ENCODE data around the gene UBE3C.
"Not testable (repeated sequence)": the region's sequence is repeated elsewhere in the genome, so short reads cannot be mapped to it uniquely, and the experiment has no call there.

The UBE3C gene

DNA sequence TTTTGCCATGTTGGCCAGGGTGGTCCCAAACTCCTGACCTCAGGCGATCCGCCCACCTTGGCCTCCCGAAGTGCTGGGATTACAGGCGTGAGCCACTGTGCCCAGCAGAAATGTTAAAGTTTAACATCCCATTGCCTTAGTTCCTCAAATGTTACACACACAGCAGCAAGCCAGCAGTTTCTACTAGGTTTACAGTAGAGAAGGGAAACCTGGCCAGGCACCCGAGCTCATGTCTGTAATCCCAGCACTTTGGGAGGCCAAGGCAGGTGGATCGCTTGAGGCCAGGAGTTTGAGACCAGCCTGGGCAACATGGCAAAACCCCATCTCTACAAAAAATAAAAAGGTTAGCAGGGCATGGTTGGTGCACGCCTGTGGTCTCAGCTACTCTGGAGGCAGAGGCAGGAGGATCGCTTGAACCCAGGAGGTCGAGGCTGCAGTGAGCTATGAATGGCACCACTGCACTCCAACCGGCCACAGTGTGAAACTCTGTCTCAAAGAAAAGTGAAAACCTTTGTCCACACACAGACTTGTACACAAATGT, 135.4 kb downstream of the UBE3C start:
- DNase-seq, result not testable (repeated sequence)

DNA sequence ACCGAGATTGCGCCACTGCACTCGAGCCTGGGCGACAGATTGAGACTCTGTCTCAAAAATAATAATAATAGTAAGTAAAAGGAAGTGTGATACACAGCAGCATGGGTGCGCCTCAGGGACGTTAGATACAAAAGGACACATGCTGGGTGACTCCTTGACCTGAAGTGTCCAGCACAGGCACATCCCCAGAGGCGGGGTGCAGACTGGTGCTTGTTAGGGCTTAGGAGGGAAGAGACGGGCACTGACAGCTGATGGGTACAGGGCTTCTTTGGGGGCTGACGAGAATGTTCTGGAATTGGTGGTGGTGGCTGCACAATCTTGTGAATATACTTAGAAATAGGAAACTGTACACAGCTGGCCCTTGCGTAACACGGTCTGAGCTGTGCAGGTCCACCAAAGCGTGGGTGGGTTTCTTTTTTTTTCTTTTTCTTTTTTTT, 136.3 kb downstream of the UBE3C start:
- no peak for DNase-seq

DNA sequence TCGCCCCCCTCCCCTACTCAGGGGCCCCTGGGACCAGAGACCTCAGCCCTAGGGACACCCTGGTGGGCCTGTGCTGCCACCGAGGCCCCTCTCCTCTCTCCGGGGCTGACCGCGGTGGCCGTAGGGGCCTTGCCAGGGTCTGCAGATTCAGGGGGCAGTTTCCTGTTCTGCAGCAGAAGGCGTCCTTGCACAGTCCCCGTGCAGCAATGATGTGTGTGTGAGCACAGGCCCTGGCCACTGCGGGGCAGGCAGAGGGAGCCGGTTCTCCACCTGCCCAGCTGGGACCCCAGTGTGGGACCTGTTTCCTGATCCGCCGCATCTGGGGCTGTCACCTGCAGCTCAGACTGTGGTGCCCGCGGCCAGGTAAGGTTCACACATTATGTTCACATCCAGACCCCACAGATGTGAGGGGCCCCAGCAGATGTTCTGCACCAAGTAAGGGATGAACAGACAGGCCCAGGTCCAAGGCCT, 137.4 kb downstream of the UBE3C start:
- no peak for DNase-seq

DNA sequence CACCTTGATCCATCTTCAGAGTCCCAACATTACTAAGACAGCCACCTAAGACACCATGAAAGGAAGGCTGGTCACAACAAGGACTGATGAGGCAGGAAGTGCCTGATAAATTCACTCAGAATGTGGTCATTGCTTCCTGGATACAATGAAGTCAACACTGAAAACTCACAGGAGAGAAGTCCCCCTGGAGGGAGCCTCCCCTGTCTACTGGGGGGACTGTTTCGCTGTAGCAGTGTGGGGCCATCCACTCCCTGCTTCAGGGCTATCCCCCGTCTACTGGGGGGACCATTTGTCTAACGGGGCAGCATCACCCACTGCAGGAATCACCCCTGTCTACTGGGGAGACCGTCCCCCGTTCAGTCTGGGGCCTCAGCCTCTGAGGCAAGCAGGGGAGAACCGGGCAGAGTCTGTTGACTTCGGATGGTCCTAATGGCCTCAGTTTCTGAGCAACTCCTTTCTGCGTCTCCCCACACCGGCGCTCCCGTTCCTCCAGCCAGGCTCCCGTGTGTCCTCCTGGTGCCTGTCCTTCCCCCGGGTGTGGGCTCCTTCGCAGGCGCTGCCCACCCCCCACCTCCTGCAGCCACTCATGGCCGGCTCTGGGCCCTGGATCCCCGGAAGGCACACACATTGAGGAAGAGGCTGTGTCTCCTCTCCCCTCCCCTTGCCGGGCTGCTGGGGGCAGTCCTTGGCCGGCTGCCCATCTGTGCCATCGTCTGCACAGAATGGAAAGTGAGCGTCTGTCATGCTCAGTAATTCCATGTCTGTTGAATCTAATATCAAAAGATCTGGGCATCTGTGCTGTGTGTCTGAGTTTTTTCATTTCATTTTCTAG, 138.2 kb downstream of the UBE3C start:
- peak; percentile 39 for DNase-seq

DNA sequence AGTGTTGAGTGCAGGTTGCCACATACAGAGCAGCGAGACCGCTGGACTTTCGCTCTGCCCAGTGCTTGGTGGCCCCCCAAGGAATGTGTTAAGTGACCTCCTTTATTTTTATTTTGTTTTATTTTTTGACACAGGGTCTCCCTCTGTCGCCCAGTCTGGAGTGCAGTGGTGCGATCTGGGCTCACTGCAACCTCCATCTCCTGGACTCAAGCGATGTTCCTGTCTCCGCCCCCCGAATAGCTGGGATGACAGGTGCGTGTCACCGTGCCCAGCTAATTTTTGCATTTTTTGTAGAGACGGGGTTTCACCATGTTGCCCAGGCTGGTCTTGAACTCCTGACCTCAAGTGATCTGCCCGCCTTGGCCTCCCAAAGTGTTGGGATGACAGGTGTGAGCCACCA, 138.8 kb downstream of the UBE3C start:
- not testable (repeated sequence) for DNase-seq

DNA sequence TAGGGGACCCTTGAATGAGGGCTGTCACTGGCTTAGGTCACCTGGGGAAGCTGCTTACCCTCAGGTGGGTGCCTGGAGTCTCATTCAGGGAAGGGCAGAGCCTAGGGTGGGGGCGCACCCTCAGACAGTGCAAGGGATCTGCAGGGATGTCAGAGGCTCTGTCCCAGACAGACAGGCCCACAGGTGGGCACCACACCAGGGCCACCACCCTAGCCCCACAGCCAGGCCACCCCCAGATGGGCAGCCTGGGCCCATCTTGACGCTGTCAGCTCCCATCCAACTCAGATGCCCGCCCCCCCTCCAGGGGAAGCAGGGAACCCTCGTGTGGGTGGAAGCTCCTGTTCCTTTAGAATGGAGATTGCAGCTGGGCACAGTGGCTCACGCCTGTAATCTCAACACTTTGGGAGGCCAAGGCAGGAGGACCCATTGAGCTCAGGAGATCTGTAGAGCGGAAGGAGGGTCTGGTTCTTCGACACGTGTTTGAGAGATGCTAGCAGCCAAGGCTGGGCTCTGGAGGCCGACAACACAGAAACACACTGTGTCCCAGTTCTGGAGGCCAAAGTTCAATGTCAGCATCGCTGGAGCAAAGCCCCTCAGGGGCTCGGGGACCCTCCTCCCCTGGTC, 139.6 kb downstream of the UBE3C start:
- DNase-seq, result no peak

DNA sequence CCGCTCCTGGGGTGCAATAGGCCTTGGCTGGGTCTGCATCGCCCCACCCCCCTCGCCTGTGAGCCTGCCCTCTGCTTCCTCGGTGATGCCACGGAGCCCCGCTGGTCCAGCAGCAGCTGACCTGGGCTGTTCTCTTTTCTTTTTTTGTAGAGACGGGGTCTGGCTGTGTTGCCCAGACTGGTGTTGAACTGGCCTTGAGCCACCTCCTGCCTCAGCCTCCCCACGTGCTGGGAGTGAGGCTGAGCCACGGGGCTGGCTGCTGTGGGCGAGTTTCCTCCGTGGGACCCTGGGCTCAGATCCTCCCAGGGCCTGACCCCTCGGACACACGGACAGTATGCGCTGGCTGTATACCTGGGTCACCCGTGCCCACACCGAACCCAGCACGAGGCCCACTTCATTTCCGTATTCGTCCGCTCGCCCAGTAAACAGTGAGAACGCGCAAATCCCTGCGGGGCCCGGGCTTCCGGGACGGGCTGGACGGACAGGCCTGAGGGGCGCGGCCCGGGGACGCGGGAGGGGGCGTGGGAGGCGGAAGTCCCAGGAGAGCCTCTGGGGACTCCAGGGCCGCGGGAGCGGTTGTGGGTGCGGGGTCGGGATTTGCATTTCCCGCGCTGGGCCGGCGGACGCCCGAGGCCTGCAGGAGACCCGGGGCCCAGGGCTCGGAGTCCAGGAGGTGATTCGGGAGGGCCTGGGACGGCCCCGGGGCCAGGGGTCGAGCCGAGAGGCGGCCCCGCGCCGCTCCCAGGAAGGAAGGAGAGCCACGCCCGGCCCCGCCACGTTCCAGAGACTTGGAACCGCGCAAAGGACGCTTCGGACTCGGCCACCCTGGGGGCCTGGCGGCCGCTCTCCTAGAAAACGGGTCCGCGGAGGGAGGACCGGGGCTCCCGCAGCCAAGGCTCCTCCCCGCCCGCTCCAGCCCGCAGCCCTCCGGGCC, 140.3 kb downstream of the UBE3C start:
- no peak for DNase-seq

DNA sequence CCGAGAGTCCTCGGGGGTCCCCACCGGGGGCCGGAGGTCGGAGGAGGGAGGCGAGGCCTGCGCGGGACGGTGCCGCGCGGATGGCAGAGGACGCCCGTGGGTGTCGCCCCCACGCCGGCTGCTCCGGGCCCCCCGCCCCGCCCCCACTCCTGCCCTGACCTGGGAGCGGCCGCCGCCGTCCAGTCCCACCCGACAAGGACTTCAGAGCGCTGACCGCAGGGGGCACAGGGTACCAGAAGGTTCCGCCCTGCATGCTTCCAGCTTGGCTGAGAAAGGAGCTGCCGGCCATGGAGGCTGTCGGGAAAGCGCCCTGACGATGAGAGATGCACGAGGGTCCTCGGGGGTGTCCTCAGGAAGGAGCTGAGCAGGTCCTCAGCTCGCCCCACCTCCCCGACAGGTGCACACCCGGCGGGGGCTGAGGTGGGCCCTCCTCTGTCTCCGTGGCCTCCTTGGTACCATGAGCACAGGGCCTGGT, 141.1 kb downstream of the UBE3C start:
- no peak for DNase-seq

DNA sequence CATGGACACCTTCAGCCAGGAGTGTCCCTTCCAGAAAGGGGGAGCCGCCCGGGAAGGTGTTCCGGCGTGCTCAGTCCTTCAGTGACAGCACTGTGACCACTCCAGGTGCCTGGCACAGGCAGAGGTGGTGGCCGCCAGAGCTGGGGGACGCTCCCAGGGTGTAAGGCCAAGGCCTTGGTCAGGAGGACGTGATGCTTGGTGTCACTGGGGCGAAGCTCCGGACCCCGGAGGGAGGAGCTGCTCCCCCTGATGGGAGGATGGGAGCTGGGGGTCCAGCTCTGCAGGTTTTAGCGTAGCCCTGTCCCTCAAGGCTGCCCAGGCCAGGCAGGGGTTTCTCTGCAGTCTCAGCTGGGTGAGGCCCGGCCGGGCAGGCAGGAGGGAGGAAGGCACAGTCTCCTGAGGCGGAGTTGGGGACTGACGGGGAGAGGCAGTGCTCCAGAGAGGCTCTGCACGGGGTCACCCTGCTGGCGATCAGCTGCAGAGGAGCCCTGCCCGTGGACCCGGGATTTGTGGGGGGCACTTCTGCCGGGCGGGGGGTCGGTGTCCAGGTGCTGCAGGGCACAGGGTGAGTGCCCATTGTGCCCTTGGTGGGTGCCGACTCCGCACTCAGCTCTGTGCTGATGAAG, 141.6 kb downstream of the UBE3C start:
- no peak for DNase-seq

DNA sequence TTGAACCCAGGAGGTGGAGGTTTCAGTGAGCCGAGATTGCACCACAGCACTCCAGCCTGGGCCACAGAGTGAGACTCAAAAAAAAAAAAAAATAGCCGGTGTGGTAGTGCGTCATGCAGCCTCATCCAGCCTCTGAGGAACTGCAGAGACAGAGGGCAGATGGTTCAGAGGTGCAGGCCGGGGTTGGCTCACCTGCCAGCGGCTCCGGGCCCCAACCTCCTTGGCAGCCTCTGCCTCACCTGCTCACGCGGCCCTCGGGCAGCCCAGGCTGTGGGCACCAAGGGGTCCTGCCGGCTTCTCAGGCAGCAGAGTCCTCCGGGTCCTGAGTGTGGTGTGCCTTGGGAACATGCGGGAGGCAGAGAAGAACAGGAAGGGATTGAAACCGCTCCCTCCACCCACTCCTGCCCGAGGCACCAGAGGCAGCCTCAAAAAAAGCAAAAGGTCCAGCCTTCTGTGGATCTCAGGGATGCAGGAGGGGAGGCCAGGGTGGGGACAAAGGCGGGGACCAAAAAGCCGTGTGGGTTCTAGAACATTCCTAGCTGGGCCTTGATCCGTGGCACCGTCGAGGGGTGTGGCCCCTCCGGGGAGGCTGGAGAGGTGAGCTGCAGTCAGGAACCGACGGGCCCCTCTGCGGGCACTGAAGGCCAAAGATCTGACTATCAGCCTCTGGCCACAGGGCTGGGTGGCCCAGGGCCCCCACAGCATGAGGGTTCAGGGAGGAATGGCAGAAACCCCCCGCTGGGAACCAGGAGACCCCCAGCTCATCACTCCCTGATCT, 142.7 kb downstream of the UBE3C start:
- DNase-seq, result no peak

DNA sequence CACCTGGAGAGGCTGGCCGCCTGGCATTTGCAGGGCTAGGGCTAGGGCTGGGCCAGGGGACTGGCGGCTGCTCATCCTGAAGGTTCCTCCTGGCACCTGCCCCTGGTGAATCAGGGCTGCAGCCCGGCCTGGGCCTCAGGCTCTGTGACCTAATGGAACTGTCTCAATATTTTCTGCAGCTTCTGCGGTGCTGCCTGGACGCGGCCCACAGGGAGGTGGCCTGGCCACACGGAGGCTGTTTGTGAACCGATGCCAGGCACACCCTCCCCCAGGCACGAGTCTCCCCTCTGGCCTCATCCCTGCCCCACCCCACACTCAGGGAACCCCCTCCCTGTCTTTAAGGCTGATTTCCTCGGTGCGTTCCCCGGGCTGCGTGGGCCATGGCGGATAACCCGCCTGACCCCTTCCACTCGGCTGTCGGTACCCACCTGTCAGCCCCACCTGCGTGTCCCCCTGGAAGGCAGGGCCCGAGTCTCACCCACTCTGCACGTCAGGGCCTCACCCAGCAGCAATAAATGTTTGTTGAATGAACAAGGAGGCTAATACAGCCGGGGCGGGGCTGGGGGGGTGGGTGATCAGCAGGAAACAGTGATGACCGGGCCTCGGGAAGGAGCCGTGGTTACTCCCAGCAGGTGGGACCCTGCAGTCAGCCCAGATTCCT, 143.5 kb downstream of the UBE3C start:
- no peak for DNase-seq

DNA sequence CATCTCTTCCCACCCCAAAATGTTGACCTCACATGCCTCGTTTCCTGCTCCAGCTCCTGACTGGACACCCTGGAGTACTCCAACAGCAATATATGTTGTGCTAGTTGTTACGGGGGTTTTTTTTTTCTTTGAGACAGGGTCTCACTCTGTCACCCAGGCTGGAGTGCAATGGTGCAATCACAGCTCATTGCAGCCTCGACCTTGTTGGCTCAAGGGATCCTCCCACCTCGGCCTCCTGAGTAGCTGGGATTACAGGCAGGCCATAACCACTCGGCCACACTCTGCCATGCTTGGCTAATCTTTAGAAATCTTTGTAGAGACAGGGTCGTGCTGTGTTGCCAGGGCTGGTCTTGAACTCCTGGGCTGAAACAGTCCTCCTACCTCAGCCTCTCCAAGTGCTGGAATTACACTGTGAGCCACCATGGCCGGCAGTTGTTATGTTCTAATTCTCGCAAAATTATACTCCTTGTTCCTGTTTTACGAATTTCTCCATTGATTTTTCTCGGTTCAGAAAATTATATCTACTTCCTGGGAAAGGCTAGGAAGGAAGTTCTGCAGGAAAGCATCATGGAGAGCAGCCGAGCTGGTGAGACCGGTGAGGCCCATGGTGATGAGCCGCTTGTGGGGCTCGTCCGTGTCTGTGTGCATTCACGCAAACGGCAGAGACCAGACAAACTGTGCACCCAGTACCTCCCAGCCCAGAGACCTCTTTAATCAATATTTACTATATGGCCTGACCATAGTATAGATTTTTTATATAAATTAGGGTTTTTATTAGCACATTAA, 145.7 kb downstream of the UBE3C start:
- no peak for DNase-seq

DNA sequence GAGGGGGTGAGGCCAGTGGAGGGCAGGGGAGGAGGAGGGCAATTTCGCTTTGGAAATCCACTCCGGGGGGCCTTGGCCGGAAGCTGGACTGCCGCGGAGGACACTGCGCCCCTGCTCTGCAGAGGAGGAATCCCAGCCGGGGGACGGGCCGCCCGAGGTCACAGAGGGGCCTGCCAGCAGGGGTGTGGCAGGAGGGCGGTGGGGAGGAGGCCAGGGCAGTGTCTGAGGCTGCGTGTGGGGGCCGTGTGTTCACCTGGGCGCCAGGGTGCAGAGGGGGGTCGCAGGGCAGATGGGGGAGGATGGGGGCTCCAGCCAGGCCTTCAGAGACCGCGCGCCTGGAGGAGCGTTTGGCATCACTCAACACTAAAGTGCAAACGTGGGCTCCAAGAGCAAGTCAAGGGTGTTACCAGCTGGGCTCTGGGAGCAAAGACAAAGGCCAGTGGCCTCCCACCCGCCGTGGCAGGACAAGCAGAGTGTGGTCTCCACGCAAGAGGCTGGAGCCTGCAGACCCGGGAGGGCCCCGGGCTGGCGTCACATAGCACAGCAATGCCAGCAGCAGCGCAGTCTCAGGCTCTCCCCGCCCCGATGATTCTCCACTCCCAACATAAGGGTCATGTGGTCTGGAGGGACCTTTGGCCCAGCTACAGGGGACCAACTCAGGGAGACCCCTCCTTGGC, 152.8 kb downstream of the UBE3C start:
- DNase-seq, result no peak

DNA sequence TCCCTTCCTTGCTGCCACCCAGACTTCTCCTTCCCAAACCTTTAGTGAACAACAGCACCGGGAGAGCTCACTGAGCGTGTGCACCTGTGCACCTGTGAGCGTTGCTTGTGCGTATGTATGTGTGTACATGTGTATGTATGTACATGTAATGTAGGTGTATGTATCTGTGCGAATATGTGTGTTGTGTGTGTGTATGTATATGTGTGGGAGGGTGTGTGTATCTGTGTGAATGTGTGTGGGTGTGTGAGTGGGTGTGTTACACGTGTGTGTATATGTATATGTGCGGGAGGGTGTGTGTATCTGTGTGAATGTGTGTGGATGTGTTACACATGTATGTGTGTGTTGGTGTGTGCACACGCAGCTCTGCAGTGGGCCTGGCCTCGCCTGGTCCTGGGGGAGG, 153.5 kb downstream of the UBE3C start:
- DNase-seq, result no peak

DNA sequence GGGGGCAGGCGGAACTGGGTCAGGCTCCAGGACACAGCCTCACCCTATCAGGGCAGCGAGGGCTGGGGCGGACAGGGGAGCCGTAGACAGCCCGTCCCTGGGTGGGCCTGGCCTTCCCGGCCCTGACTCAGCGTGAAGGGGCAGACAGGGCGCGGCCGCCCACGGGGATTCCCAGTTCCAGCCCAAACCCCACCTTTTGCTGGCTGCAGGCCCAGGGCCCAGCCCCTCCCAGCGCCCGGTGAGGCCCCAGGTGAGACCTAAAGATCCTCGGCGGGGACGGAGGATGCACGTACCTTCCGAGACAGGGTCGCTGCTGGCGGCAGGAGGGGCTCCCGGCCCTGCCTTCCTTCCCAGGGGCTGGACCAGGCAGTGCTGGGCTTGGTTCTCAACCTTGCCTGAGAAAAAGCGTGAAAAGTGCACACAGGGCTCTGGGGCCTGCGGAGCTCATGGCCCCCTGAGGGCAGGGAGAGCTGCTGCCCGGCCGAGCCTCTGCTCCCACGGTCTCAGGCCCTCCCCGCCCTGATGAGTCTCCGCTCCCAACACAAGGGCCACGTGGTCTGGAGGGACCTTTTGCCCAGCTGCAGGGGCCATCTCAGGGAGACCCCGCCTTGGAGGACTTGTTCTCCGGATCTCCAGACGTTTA, 154.2 kb downstream of the UBE3C start:
- no peak for DNase-seq

DNA sequence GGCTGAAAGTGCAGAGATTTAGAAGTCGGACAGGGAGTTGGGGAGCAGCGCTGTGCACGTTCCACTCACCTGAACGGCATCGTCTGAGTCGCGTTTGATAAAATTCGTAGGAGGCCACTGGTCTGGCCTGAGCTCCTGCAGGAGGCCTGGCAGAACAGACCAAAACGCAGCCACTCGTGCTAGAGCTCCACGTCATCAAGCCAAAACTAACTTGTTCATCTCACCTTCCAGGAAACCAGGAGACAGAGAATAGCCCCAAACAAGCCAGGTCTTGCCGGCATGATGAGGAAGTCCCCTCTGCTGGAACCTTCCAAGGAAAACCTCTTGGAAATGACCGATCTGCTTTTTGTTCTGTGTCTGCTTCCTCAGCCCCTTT, 154.7 kb downstream of the UBE3C start:
- DNase-seq, result no peak

DNA sequence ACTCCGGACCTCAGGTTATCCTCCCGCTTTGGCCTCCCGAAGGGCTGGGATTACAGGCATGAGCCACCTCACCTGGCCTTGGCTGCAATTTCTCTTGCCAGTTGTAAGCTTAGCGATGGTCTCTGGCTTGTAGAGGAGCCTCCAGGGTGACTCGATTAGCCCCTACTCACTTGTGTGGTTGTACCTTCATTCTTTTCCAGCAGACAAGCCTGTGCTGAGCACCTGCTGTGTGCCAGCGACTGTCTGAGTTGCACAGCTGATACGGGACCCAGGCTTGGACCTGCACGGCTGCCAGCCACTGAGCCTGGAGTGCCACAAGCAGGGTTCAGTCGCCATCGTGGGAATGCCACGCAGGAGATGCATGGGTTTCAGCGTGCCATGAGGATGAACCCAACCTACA, 156.0 kb downstream of the UBE3C start:
- no peak for DNase-seq

DNA sequence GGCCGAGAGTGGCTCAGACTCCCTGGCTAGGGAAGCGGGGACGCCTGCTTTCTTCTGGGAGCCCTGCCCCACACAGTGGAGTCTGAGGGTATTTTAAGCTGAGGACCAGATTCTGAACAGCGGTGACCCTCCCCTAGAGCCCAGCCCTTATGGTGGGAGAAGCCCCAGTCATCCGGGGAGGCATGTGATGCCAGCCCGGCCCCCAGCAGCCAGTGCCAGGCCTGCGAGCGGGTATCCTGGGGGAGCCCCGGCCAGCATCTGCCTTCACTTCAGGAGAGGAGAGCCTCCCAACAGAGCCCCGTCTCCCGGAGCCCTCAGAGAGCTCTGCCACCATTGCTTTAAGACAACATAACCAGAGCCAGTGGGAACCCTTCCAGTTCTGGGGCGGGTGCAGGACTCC, 156.6 kb downstream of the UBE3C start:
- DNase-seq, result no peak

DNA sequence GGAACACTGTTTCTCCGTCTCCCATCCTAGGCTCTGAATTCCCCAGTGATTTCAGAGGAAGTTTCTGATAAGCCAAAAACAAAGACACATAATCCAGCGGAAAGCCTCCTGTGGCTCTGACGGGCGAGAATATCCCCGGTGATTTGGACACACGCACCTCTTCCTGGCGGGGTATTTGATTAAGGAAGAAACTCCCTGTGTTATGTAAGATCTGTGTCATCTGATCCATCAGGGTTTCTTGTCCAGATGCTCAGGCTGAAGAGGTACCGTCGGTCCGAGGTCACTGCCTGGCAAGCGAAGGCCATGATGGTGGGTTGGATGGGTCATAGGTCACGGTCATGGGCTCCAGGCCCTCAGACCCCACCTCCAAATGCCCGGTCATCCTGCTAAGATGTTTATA, 158.5 kb downstream of the UBE3C start:
- no peak for DNase-seq

All from central memory CD4-positive, alpha-beta T cell (primary cell).